HG02981 (cell line): ENCODE data around the gene SIX5.

Experiments
- ATAC-seq: cut with Tn5 transposase; IDR thresholded peaks from one replicate; pipeline ENCODE4 v1.9.1; 2021; ENCODE audit warnings: mild to moderate bottlenecking, moderate library complexity; ENCODE audit not compliant: unreplicated experiment

Gene SIX5

GRCh38 chr19:45716359-45717130 is 52.5 kb downstream of the SIX5 start:
- ATAC-seq: no peak

- no peak for ATAC-seq
Measured at GRCh38 chr19:45715139-45715538, 53.9 kb downstream of the SIX5 start.
